Colon (tissue), 2 donors: ENCODE results near the gene ZNRF3.
"Not testable (repeated sequence)": the region's sequence is repeated elsewhere in the genome, so short reads cannot be mapped to it uniquely, and the experiment has no call there.

Source experiments
- FAIRE-seq: peaks from 2 replicates; lab custom pipeline; 2012; peaks lifted over from hg19 to GRCh38; lab: Jason Lieb, UNC
- donor health status: control.
- donor health status: control.

ZNRF3 gene

DNA sequence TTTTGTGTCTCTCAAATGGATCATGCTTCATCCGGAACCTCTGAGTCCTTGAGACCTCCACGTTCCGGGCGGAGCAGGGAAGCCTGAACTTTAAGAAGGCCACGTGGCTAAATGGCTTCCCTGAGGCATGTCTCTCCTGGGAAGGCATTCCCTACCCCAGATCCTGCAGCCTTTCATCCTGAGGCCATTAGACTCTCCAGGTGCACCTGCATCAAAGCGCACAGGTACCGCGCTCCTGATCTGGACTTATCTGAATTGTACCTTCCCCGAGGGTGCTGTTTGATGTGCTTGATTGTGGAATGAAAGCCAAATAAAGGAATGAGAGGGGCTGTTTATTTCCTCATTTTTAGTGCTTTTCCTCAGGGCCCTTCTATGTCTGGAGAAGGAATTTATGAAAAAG is 155.8 kb downstream of the ZNRF3 start:
- no peak for FAIRE-seq

DNA sequence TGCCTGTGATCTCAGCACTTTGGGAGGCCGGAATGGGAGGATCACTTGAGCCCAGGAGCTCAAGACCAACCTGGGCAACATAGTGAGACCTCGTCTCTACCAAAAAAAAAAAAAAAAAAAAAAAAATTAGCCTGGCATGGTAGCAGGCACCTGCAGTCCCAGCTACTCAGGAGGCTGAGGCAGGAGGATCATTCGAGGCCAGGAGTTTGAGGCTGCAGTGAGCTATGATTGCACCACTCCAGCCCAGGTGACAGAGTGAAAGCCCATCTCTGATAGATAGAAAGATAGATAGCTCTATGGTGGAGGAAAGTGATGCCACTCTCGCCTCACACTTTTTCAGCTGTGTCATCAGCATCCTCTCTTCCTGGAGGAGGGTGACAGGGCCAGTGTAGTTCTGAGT is 156.3 kb downstream of the ZNRF3 start:
- FAIRE-seq, result not testable (repeated sequence)

GRCh38 chr22:29040385-29041275 is 157.3 kb downstream of the ZNRF3 start:
- FAIRE-seq, result no peak

- FAIRE-seq, result no peak
These were observed 158.0 kb downstream of the ZNRF3 start for GRCh38 chr22:29041408-29041807.

DNA sequence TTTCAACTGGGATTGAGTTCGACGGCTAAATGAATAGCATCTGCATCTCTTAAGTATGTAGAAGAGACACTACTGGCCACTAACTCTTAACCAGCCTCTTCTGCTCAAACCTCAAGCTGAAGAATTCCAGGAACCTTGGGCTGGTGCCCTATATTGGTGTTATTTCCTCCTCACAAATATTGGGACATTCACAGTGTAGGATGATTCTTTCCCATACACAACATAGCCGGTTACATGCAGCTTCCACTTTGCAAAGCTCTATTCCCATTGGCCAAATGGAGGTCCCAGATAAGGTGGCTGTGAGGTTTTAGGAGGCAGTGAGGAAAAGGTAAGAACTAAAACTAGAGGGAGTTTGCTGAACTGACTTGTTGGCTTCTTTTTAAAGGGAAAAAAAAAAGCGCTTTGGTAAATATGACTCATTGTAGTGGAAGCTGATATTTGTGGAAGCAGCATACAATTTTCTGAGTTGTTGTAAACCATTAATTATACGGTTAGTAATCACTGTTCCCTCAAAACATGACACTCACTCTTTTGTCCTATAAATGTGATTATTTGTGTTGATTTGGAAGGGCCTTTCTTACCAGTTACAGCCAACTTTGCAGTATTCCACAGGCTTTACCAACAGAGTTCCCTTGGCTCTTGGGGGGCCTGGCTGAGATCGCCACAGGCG is 160.7 kb downstream of the ZNRF3 start:
- no peak for FAIRE-seq

DNA sequence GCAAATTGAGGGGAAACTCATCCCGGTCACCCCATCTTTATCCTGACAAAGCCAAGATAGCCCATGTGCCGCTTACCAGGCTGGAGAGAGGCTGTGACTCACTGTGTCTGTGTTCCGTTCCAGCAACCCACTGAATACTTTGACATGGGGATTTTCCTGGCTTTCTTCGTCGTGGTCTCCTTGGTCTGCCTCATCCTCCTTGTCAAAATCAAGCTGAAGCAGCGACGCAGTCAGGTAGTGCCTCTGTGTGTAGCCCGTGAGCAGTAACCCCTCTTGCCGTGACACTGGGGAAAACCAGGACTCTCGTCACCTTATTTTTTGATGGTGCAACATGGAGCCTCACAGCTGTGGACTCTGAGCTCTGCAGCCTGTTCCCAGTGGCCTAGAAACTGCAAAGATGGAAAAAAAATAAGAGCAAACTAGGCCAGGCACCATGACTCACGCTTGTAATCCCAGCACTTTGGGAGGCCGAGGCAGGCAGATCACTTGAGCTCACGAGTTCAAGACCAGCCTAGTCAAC is 161.3 kb downstream of the ZNRF3 start:
- FAIRE-seq, result no peak

DNA sequence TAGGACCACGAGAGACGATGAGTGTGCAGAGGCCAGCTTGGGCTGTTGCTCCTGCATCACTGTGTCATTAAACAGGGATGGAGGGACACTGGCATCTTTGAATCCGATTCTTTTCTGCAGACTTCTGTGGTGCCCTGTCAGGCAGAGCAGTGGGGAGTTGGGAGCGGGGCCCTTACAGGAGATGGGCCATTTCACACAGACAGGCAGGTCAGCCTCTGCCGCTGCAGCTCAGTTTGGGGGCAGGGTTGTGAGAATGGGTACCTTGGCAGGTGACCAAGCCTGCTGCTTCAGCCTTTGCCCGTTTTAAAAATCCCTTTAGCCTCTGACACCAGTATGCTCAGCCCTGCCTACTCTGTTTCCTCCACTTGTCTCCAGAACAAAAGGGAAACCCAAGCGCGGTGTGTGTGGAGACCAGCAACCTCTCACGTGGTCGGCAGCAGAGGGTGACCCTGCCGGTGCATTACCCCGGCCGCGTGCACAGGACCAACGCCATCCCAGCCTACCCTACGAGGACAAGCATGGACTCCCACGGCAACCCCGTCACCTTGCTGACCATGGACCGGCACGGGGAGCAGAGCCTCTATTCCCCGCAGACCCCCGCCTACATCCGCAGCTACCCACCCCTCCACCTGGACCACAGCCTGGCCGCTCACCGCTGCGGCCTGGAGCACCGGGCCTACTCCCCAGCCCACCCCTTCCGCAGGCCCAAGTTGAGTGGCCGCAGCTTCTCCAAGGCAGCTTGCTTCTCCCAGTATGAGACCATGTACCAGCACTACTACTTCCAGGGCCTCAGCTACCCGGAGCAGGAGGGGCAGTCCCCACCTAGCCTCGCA is 165.7 kb downstream of the ZNRF3 start:
- FAIRE-seq, result no peak

DNA sequence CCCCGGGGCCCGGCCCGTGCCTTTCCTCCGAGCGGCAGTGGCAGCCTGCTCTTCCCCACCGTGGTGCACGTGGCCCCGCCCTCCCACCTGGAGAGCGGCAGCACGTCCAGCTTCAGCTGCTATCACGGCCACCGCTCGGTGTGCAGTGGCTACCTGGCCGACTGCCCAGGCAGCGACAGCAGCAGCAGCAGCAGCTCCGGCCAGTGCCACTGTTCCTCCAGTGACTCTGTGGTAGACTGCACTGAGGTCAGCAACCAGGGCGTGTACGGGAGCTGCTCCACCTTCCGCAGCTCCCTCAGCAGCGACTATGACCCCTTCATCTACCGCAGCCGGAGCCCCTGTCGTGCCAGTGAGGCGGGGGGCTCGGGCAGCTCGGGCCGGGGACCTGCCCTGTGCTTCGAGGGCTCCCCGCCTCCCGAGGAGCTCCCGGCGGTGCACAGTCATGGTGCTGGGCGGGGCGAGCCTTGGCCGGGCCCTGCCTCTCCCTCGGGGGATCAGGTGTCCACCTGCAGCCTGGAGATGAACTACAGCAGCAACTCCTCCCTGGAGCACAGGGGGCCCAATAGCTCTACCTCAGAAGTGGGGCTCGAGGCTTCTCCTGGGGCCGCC is 166.4 kb downstream of the ZNRF3 start:
- FAIRE-seq, result no peak

- FAIRE-seq, result no peak
These were observed 167.1 kb downstream of the ZNRF3 start for GRCh38 chr22:29050457-29050856.

- FAIRE-seq, result no peak
These were observed 169.8 kb downstream of the ZNRF3 start for GRCh38 chr22:29053048-29053702.

DNA sequence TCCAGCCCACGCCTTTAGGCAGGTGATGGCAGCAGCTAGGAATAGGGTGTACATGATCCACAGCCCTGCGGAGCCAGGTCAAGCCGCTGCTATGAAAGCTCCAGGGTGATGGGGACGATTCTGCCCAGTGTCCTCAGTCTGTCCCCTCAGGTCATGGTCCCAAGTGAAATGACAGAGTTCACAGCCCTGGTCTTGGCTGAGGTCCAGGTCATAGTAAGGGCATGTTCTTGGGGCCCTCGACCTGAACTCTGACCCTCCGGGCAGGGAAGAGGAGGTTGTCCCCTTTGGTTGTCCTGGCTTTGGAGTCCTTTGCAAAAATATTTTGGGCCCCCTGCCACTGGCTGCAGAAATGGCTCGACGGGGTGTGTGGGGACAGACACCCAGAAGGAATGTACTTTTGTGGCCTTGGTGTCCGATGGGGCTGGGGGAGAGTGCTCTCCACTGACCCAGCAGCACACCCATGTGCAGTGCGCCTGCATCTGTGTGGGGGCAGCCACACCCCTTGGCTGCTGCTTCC is 170.9 kb downstream of the ZNRF3 start:
- FAIRE-seq, result no peak

DNA sequence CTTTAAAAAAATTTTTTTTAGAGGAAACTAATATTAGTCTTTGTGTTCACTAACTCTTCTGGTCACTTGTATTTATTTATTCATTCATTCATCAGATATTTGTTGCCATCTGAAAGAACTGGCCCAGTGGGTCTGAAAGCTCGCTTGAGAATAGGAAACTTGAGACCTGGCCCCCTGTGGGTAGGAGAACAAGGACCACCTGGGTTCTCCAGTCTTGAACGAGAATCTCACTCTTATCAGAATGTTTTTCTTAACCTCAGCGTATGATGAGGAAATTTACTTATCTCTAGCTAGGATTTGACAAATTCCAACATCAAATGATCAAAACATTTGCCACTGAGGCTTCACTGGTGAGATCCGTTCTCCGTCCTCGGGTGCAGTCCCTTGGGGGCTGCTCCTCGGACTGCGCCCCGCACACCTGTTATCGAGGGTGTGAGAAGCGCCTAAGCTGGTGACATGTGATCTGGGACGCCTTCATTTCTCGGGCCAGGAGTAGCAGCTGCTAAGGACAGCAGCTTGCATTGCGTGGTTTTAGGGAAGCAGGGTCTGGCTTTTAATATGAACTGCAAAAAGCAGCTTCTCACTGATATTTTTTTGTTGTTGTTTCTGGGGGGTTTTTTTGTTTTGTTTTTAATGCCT is 171.9 kb downstream of the ZNRF3 start:
- no peak for FAIRE-seq

GRCh38 chr22:29056472-29056871 is 173.1 kb downstream of the ZNRF3 start:
- no peak for FAIRE-seq

DNA sequence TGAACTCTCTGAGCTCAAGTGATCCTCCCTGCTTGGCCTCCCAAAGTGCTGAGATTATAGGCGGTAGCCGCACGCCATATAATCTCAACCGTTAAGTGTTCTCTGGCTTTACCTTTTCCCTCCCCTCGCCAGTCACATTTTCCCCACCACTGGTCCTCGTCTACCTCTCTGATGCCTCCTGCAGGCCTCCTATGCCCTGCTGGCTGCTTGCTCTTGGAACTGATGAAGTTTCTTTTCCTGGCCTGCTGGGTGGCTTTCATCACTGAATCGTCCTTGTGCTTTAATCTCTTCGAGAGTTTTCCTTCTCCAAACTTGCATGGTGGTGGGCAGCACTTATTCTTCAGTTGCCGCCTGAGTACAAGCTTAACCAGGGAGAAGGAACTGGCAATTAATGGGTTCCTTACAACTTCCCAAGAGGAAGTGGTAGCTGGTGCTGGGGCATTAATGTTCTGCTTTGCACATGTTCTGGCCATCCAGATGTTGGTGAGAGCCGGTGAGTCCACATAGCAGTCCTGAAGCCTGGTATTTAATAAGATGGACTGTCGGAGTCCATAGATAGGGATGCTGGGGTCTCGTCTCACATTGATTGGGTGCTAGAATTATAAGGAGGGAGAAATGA is 177.0 kb downstream of the ZNRF3 start:
- no peak for FAIRE-seq

GRCh38 chr22:29060931-29061330 is 177.6 kb downstream of the ZNRF3 start:
- no peak for FAIRE-seq

- FAIRE-seq, result no peak
These were observed 178.4 kb downstream of the ZNRF3 start, which contains the start of gene C22orf31 for GRCh38 chr22:29061773-29062172. C22orf31 (minus strand) TSS chr22:29061831; CDS start chr22:29061792, 39 bp downstream.

GRCh38 chr22:29062286-29062821 is 179.0 kb downstream of the ZNRF3 start:
- FAIRE-seq, result no peak

GRCh38 chr22:29065468-29066190 is 182.3 kb downstream of the ZNRF3 start:
- no peak for FAIRE-seq

DNA sequence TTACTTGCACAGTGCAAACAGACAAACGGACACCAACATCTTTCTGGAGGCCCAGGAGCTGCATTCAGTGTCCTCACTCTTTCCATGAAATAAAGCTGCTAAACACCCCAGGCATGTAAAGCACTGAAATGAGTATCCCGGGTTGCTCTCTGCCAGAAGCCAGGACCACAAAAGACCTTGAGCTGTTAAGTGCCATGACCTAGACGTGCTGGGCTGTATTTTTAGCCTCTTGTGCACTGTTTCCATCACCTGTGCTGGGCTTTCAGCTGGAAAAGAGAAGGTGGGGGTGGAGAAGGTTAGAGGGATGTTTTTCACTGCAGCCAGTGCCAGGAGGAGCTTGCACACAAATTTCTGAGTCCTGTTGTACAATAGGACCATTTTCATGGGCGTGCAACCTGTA is 186.1 kb downstream of the ZNRF3 start:
- FAIRE-seq, result no peak
